Measurements from ENCODE around the gene POLK.

DNA sequence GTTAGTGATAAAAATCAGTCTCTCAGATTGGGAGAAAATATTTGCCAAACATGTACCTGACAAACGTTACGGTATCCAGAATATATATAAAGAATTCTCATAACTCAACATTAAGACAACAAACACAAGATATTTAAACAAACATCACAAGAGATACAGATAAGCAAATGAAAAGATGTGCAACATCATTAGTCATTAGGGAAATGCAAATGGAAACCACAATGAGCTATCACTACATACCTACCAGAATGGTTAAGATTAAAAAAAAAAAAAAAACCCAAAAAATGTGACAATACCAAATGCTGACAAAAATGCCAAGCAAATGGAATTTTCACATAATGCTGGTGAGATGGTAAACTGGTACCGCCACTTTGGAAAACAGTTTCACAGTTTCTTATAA, 15.7 kb upstream of the POLK start:
- no peak for TF ChIP-seq POLR2AphosphoS5 (IDR thresholded peaks at IDR 0.05)
- TF ChIP-seq, protein P1, sequence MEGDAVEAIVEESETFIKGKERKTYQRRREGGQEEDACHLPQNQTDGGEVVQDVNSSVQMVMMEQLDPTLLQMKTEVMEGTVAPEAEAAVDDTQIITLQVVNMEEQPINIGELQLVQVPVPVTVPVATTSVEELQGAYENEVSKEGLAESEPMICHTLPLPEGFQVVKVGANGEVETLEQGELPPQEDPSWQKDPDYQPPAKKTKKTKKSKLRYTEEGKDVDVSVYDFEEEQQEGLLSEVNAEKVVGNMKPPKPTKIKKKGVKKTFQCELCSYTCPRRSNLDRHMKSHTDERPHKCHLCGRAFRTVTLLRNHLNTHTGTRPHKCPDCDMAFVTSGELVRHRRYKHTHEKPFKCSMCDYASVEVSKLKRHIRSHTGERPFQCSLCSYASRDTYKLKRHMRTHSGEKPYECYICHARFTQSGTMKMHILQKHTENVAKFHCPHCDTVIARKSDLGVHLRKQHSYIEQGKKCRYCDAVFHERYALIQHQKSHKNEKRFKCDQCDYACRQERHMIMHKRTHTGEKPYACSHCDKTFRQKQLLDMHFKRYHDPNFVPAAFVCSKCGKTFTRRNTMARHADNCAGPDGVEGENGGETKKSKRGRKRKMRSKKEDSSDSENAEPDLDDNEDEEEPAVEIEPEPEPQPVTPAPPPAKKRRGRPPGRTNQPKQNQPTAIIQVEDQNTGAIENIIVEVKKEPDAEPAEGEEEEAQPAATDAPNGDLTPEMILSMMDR (IDR thresholded peaks at IDR 0.05): no peak

Data from breast epithelium (tissue), 3 donors.